ENCODE results near the gene FAM181B. TPM values are rescaled to one million over a fixed set of nuclear protein-coding genes. Genes with fewer than 3 reads are reported as not detected.
A peak's percentile ranks its signal among the peaks of the same experiment; 100 is the strongest.
"Not testable (repeated sequence)": the region's sequence is repeated elsewhere in the genome, so short reads cannot be mapped to it uniquely, and the experiment has no call there.

Gene FAM181B
- total RNA-seq, 5 donors from 2014 or later (not counting 1 experiment from before 2014, with no cell fraction given), result 0.18 TPM; not detected in 4

DNA sequence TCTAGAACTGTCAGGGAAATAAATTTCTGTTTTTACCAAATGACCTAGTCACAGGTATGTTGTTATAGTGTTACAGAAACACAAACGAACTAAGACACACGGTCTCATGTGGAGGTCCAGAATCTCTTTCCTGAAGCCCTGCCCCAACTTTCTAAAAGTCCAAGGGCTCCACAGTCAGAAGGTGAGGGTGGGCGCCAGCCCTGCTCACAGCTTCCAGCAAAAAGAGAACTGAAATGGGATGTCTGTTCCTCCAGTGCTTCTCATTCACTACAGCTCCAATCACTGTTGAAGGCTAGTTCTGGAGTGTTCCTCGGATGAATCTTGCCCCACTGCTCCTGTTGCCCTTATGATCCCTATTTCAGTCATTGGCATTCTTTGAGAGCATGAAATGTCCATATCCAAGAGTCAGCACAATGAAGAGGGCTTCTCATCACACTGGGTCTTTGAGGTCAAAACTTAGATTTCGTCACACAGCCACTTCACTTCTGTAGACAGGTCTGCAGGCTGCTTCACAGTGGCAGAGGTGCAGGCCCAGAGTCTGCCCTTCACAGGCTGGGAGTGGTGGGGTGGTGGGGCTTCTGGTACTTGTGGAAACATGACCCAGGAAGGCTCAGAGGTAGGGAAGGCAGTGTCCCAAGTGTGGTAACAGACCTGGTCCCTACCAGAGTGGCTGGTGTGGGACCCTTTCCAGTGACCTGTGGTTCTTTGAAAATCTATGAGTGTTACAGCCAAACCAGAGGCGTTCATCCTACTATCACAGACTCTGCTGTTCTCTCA is 34.9 kb downstream of the FAM181B start:
- WGBS (ENCODE audit: insufficient coverage), result 50% methylated on average over 5 of the region's 6 CpGs
- Histone ChIP-seq H3K4me3 (ENCODE audit: control insufficient read depth in 1 of 2, extremely low read depth in 1 of 2, low read length in 1 of 2) (no peak overlapping the region), H3K9me3 (no peaks in the 10 kb centered on the region), H3K27me3 (replicated peaks in 1 of 2; ENCODE audit: control insufficient read depth in 2 of 2, extremely low read depth in 1 of 2, insufficient read depth in 2 of 2, low read length in 1 of 2) (peaks cover 2 to 3% of the 10 kb centered on the region in 2 experiments), H3K4me1 (ENCODE audit: control insufficient read depth in 1 of 2, extremely low read depth in 1 of 2, insufficient read depth in 2 of 2, low read length in 2 of 2) (no peaks in the 10 kb centered on the region), H3K27ac (ENCODE audit: low read length) (no peak overlapping the region), H3K36me3 (ENCODE audit: control insufficient read depth in 2 of 2, extremely low read depth in 1 of 2, insufficient read depth in 1 of 2, low read length in 1 of 2) (no peaks in the 10 kb centered on the region)
- DNase-seq (no peak), ATAC-seq (replicated peaks in 1 of 4) (peak in 1 of 4 experiments; percentile 22)
- peaks cover 0 to 11% of the 10 kb centered on the region in 2 donors for H3K27me3 Mint-ChIP-seq
- ChIA-PET POLR2A (no interaction called here), CTCF (interaction anchor here in 1 of 2 donors (0.6 to 0.7 kb wide), 2 partner anchors 19 to 138 kb away, joined by 3 read pairs; no protein-coding TSS in a partner anchor)
- no peak overlapping the region for H3K27ac Mint-ChIP-seq
- H3K36me3 Mint-ChIP-seq, result no peaks in the 10 kb centered on the region
- H3K4me1 Mint-ChIP-seq, result peaks cover 0 to 4% (median 0%) of the 10 kb centered on the region in 3 donors
- H3K4me3 Mint-ChIP-seq, result no peak overlapping the region
- no peaks in the 10 kb centered on the region for H3K9me3 Mint-ChIP-seq

- Histone ChIP-seq H3K27ac (ENCODE audit: low read length) (no peak overlapping the region), H3K9me3 (no peaks in the 10 kb centered on the region), H3K27me3 (replicated peaks in 1 of 2; ENCODE audit: control insufficient read depth in 2 of 2, extremely low read depth in 1 of 2, insufficient read depth in 2 of 2, low read length in 1 of 2) (no peaks in the 10 kb centered on the region), H3K4me3 (ENCODE audit: control insufficient read depth in 1 of 2, extremely low read depth in 1 of 2, low read length in 1 of 2) (no peak overlapping the region), H3K36me3 (ENCODE audit: control insufficient read depth in 2 of 2, extremely low read depth in 1 of 2, insufficient read depth in 1 of 2, low read length in 1 of 2) (no peaks in the 10 kb centered on the region), H3K4me1 (ENCODE audit: control insufficient read depth in 1 of 2, extremely low read depth in 1 of 2, insufficient read depth in 2 of 2, low read length in 2 of 2) (no peaks in the 10 kb centered on the region)
- Mint-ChIP-seq H3K4me3 (no peak overlapping the region), H3K9me3 (no peaks in the 10 kb centered on the region), H3K27ac (no peak overlapping the region), H3K36me3 (no peaks in the 10 kb centered on the region), H3K4me1 (peaks cover 0 to 4% (median 0%) of the 10 kb centered on the region in 3 donors), H3K27me3 (peaks cover 0 to 13% of the 10 kb centered on the region in 2 donors)
- ChIA-PET POLR2A (no interaction called here), CTCF (interaction anchor here in 1 of 2 donors (1.2 kb wide), 1 partner anchor 27 kb away, joined by 3 read pairs; no protein-coding TSS in a partner anchor)
- ATAC-seq (replicated peaks in 1 of 4) (no peak), DNase-seq (no peak)
Observed at GRCh38 chr11:82692981-82693380, 40.7 kb downstream of the FAM181B start.

DNA sequence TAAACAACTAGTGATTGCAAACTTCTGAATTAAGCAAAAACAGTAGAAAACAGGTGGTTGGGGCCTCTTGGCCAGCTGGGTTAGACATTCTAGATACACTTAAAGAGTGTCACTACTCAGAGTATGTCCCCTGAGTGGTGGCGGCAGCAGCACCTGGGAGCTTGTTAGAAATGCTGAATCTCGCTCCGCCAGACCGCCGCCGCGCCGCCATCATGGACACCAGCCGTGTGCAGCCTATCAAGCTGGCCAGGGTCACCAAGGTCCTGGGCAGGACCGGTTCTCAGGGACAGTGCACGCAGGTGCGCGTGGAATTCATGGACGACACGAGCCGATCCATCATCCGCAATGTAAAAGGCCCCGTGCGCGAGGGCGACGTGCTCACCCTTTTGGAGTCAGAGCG is 44.3 kb downstream of the FAM181B start:
- CTCF ChIA-PET, result interaction anchor here in 1 of 2 donors (0.6 kb wide), 2 partner anchors 47 to 602 kb away, joined by 3 read pairs; no protein-coding TSS in a partner anchor
- H3K36me3 ChIP-seq (ENCODE audit: control insufficient read depth in 2 of 2, extremely low read depth in 1 of 2, insufficient read depth in 1 of 2, low read length in 1 of 2); DNase-seq; H3K9me3 Mint-ChIP-seq; H3K4me3 ChIP-seq (ENCODE audit: control insufficient read depth in 1 of 2, extremely low read depth in 1 of 2, low read length in 1 of 2); H3K4me1 ChIP-seq (ENCODE audit: control insufficient read depth in 1 of 2, extremely low read depth in 1 of 2, insufficient read depth in 2 of 2, low read length in 2 of 2); H3K27ac Mint-ChIP-seq; H3K36me3 Mint-ChIP-seq; H3K27ac ChIP-seq (ENCODE audit: low read length); ATAC-seq (replicated peaks in 1 of 4); H3K27me3 ChIP-seq (replicated peaks in 1 of 2; ENCODE audit: control insufficient read depth in 2 of 2, extremely low read depth in 1 of 2, insufficient read depth in 2 of 2, low read length in 1 of 2); H3K9me3 ChIP-seq; POLR2A ChIA-PET; H3K4me1 Mint-ChIP-seq; H3K4me3 Mint-ChIP-seq: not testable (repeated sequence)
- peaks cover 3 to 14% of the 10 kb centered on the region in 2 donors for H3K27me3 Mint-ChIP-seq
- WGBS (ENCODE audit: insufficient coverage), result 96% methylated on average over 4 of the region's 23 CpGs

GRCh38 chr11:82686211-82686610 is 47.5 kb downstream of the FAM181B start:
- CTCF ChIA-PET, result interaction anchor here (1.0 to 1.4 kb wide), 2 partner anchors 9 to 15 kb away, joined by 3 read pairs; no protein-coding TSS in a partner anchor
- Histone ChIP-seq H3K4me1 (ENCODE audit: control insufficient read depth in 1 of 2, extremely low read depth in 1 of 2, insufficient read depth in 2 of 2, low read length in 2 of 2) (no peaks in the 10 kb centered on the region), H3K36me3 (ENCODE audit: control insufficient read depth in 2 of 2, extremely low read depth in 1 of 2, insufficient read depth in 1 of 2, low read length in 1 of 2) (no peaks in the 10 kb centered on the region), H3K4me3 (ENCODE audit: control insufficient read depth in 1 of 2, extremely low read depth in 1 of 2, low read length in 1 of 2) (no peak overlapping the region), H3K27me3 (replicated peaks in 1 of 2; ENCODE audit: control insufficient read depth in 2 of 2, extremely low read depth in 1 of 2, insufficient read depth in 2 of 2, low read length in 1 of 2) (peaks cover 0 to 3% of the 10 kb centered on the region in 2 experiments), H3K9me3 (no peaks in the 10 kb centered on the region), H3K27ac (ENCODE audit: low read length) (no peak overlapping the region)
- ATAC-seq (replicated peaks in 1 of 4) (no peak), DNase-seq (no peak)
- H3K4me1 Mint-ChIP-seq, result peaks cover 0 to 8% (median 4%) of the 10 kb centered on the region in 3 donors
- no peak overlapping the region for H3K27ac Mint-ChIP-seq
- H3K27me3 Mint-ChIP-seq, result peaks cover 11 to 27% of the 10 kb centered on the region in 2 donors
- peaks cover 3 to 10% (median 4%) of the 10 kb centered on the region in 3 donors for H3K9me3 Mint-ChIP-seq
- no peak overlapping the region for H3K4me3 Mint-ChIP-seq
- WGBS (ENCODE audit: insufficient coverage), result no CpG with 5 or more reads among the region's 2 CpGs
- POLR2A ChIA-PET, result interaction anchor here in 1 of 2 donors (0.7 kb wide), 1 partner anchor 107 kb away, joined by 3 read pairs; no protein-coding TSS in a partner anchor
- no peaks in the 10 kb centered on the region for H3K36me3 Mint-ChIP-seq

- H3K27ac Mint-ChIP-seq, result no peak overlapping the region
- POLR2A ChIA-PET, result no interaction called here
- H3K9me3 Mint-ChIP-seq, result peaks cover 3 to 14% (median 4%) of the 10 kb centered on the region in 3 donors
Observed at GRCh38 chr11:82683029-82683428, 50.6 kb downstream of the FAM181B start.

DNA sequence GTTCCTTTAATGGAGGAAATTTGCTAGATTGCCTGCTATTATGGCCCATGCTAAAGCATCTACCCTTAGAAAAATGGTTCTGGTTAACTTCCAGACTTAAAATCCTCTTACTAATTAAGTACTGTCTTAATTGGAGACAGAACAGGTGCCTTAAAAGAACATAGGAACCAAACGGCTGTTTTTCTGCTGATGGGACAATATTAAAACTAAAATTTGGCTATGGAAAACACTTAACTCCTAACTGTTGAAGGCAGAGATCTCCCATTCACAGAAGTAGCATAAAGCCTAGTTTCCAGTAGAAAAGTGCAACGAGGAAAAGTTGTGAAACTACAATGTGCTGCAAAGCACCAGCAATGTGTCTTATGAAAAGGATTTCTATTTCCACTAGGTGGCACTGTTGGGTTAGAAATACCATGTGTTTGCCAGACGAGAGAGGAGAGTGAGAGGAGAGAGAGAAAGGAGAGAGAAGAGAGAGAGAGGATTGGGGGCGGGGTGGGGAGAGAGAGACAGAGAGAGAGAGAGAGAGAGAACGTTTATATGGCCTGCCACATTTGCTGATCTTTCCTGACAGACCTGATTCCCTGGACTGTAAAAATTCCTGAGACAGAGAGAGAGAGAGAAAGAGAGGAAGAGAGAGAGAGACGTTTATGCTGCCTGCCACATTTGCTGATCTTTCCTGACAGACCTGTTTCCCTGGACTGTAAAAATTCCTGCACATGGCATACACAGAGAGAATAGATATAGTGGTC is 51.5 kb downstream of the FAM181B start:
- no peak overlapping the region for H3K4me3 ChIP-seq (ENCODE audit: control insufficient read depth in 1 of 2, extremely low read depth in 1 of 2, low read length in 1 of 2)
- peak in 2 of 4 experiments; percentile 40 to 45 for ATAC-seq (replicated peaks in 1 of 4)
- ChIA-PET CTCF (interaction anchor here in 1 of 2 donors (0.6 kb wide), 1 partner anchor 218 kb away, joined by 4 read pairs; no protein-coding TSS in a partner anchor), POLR2A (no interaction called here)
- peaks cover 0 to 8% (median 4%) of the 10 kb centered on the region in 3 donors for H3K4me1 Mint-ChIP-seq
- no peaks in the 10 kb centered on the region for H3K36me3 Mint-ChIP-seq
- H3K4me3 Mint-ChIP-seq, result no peak overlapping the region
- H3K9me3 ChIP-seq, result no peaks in the 10 kb centered on the region
- peaks cover 0 to 3% of the 10 kb centered on the region in 2 experiments for H3K27me3 ChIP-seq (replicated peaks in 1 of 2; ENCODE audit: control insufficient read depth in 2 of 2, extremely low read depth in 1 of 2, insufficient read depth in 2 of 2, low read length in 1 of 2)
- no peak overlapping the region for H3K27ac ChIP-seq (ENCODE audit: low read length)
- peaks cover 11 to 20% of the 10 kb centered on the region in 2 donors for H3K27me3 Mint-ChIP-seq
- WGBS (ENCODE audit: insufficient coverage), result 16% methylated on average over 3 of the region's 6 CpGs
- H3K36me3 ChIP-seq (ENCODE audit: control insufficient read depth in 2 of 2, extremely low read depth in 1 of 2, insufficient read depth in 1 of 2, low read length in 1 of 2), result no peaks in the 10 kb centered on the region
- peaks cover 3 to 14% (median 4%) of the 10 kb centered on the region in 3 donors for H3K9me3 Mint-ChIP-seq
- no peak overlapping the region for H3K27ac Mint-ChIP-seq
- H3K4me1 ChIP-seq (ENCODE audit: control insufficient read depth in 1 of 2, extremely low read depth in 1 of 2, insufficient read depth in 2 of 2, low read length in 2 of 2), result no peaks in the 10 kb centered on the region
- peak in 2 of 35 experiments; percentile 8 to 65 for DNase-seq

More at GRCh38 chr11:82683029-82683428, 50.6 kb downstream of the FAM181B start:
- DNase-seq (no peak), ATAC-seq (replicated peaks in 1 of 4) (no peak)
- Mint-ChIP-seq H3K36me3 (no peaks in the 10 kb centered on the region), H3K4me1 (peaks cover 0 to 8% (median 4%) of the 10 kb centered on the region in 3 donors), H3K27me3 (peaks cover 11 to 20% of the 10 kb centered on the region in 2 donors), H3K4me3 (no peak overlapping the region)
- Histone ChIP-seq H3K9me3 (no peaks in the 10 kb centered on the region), H3K27ac (ENCODE audit: low read length) (no peak overlapping the region), H3K36me3 (ENCODE audit: control insufficient read depth in 2 of 2, extremely low read depth in 1 of 2, insufficient read depth in 1 of 2, low read length in 1 of 2) (no peaks in the 10 kb centered on the region), H3K27me3 (replicated peaks in 1 of 2; ENCODE audit: control insufficient read depth in 2 of 2, extremely low read depth in 1 of 2, insufficient read depth in 2 of 2, low read length in 1 of 2) (peaks cover 0 to 3% of the 10 kb centered on the region in 2 experiments), H3K4me3 (ENCODE audit: control insufficient read depth in 1 of 2, extremely low read depth in 1 of 2, low read length in 1 of 2) (no peak overlapping the region), H3K4me1 (ENCODE audit: control insufficient read depth in 1 of 2, extremely low read depth in 1 of 2, insufficient read depth in 2 of 2, low read length in 2 of 2) (no peaks in the 10 kb centered on the region)
- 79% methylated on average over 3 of the region's 5 CpGs for WGBS (ENCODE audit: insufficient coverage)
- CTCF ChIA-PET, result interaction anchor here in 1 of 2 donors (0.6 kb wide), 1 partner anchor 217 kb away, joined by 4 read pairs; no protein-coding TSS in a partner anchor
